UCSD-AML1 (cell line): ENCODE results near the gene ATG7.
"Not testable (repeated sequence)": the region's sequence is repeated elsewhere in the genome, so short reads cannot be mapped to it uniquely, and the experiment has no call there.

Experiments
- DNase-seq: peaks from one replicate; lab custom pipeline; 2025; ENCODE audit not compliant: unreplicated experiment; lab: John Stamatoyannopoulos, UW

Gene ATG7

GRCh38 chr3:11583235-11583634, 311.0 kb downstream of the ATG7 start:
- no peak for DNase-seq

DNA sequence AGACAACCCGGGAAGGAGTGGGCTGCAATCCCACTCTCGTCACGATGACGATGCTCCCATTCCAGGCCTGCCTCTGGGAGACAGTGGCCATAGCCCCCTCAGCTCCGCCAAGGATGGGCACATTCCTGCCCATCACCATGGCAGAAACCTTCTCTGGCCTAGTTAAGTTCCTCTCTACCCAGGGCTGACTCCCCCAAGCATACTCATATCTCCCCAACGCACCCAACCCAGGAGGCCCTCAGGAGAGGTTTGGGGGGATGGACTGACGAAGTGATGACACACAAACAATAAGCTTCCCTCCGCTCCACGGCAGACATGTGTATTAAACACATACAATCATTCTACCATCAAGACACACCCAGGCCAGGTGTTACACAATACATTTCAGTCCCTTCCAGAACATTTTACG, 311.4 kb downstream of the ATG7 start:
- DNase-seq = no peak

DNA sequence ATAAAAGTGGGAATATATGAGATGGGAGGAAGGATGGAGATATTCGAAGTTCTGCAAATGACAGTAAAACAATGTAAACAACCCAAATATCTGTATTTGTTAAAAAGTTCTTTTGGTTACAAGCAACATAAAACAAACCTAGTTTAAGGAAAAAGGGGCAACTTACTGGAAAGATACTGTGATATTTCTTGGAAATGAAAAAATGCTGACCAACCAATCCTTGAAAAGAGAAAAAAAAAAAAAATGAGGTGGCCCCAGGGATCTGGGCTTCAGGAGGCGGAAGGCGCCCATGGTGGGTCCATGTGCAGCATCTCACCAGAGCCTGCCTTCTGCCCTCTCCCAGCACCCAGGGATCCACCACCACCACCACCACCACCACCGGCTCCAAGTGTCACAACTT, 312.4 kb downstream of the ATG7 start:
- no peak for DNase-seq

DNA sequence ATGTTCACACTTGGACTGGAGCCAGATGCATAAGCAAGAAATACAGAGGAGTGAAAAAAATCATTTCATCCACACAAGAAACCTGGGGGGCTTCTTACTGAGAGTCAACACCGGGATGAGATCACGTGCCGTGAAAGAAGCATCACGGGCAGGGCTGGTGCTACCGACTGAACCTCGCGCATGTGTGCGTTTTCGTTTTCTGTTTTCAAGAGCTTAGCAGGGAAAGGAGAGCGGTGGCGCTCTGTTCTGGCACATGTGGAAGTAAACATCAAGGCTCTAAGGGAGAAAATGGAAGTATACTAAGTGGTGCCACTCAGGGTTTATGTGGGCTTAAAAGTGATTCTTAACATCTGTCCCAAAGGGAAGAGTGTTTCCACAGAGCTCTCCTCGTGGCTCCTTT, 315.6 kb downstream of the ATG7 start:
- no peak for DNase-seq

- DNase-seq = no peak
Observed at GRCh38 chr3:11588338-11588737, 316.1 kb downstream of the ATG7 start.

- no peak for DNase-seq
Observed at GRCh38 chr3:11588755-11589154, 316.6 kb downstream of the ATG7 start.

GRCh38 chr3:11589706-11590105, 317.5 kb downstream of the ATG7 start:
- no peak for DNase-seq

DNA sequence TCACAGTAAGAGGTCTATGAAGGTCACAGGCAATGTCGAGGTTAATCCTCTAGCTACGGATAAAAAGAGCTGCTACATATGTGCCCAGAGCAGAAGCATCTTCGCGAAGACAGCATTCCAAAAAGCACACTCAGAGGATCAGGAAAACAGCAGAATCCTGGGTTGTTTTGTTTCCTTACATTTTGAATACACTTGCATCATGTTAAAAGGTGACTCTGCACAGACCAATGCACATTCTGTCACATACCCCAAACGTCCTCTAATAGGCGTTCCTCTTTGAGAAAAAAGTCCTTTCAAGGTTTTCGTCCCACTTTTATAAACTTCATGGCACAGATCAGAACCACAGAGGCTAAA, 318.8 kb downstream of the ATG7 start:
- DNase-seq = no peak

GRCh38 chr3:11591391-11592282, 319.4 kb downstream of the ATG7 start:
- DNase-seq = no peak

GRCh38 chr3:11592445-11593298, 320.5 kb downstream of the ATG7 start:
- no peak for DNase-seq

DNA sequence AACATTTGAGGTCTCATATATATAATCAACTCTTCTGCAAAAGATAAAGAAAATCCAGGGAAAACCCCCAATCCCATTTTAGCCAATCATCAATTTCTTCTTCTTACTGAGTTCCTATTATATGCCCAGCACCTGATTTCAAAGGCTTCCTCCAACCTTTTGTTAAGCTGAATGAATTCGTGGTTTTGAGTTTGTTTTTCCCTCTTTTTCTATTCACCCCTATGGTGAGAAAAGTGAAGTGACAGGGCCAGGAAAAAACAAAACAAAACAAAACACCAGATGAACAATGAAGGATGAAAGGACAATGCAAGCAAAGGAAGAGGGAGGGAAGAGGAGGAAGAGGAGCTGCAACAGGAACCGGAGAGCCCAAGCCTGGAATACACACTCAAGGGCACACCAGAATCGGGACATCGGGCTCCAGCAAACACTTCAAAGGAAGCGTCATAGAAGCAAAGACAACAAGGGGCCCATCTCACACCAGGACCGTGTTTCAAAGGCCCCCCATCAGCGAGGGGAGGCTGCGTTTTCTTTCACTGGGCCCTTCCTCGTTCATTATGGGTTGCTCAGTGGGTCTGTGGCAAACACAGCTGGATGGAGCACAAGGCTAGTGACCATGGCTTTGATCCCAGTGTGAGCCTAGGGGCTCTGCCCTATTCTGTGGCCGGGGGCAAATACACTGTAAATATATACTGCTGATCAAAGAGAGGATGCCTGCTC, 321.3 kb downstream of the ATG7 start:
- no peak for DNase-seq

DNA sequence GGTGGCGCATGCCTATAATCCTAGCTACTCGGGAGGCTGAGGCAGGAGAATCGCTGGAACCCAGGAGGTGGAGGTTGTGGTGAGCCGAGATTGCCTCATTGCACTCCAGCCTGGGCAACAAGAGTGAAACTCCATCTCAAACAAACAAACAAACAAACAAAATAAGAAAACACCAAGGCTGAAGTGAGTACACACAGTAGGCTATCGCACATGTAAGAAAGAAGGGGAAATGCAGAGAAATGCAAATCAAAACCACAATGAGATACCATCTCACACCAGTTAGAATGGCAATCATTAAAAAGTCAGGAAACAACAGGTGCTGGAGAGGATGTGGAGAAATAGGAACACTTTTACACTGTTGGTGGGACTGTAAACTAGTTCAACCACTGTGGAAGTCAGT, 322.8 kb downstream of the ATG7 start:
- not testable (repeated sequence) for DNase-seq

- no peak for DNase-seq
Observed at GRCh38 chr3:11596387-11596786, 324.2 kb downstream of the ATG7 start.

- no peak for DNase-seq
Observed at GRCh38 chr3:11600501-11601282, 328.5 kb downstream of the ATG7 start.

DNA sequence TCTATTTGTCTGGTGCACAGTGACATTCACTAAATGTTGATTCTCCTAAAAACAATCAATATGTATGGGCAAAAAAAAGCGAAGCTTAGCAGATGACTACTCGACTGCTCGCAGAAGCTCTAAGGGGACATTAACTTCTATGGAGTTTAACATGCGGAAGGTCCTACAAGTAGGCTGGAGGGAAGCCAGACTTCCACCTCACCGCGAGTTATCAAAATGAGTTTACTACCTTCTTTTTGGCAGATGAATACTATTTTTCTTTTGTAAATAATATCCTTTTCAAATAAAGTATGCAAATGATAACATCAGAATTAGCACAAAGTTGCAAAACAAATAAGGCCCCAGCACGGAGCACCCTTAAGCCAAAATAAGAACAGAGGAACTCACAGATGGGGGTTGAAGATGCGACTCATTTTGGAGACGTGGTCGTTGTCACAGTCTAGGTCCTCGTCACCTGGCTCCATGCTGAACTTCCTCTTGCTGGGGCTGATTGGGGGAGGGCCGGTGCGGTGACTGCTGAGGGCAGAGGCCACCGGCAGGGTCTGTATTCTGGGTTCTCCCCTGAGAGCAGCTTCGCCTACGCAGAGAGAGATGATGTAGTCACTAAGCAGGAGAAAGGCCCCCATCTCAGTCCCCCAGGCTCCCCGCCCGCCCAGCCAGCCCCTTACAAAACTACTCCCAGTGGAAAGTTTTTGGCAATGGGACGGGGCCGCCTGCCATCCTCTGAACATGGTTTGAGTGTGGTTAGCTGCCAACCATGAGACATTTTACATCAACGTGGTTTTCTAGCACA, 329.4 kb downstream of the ATG7 start:
- DNase-seq = no peak

DNA sequence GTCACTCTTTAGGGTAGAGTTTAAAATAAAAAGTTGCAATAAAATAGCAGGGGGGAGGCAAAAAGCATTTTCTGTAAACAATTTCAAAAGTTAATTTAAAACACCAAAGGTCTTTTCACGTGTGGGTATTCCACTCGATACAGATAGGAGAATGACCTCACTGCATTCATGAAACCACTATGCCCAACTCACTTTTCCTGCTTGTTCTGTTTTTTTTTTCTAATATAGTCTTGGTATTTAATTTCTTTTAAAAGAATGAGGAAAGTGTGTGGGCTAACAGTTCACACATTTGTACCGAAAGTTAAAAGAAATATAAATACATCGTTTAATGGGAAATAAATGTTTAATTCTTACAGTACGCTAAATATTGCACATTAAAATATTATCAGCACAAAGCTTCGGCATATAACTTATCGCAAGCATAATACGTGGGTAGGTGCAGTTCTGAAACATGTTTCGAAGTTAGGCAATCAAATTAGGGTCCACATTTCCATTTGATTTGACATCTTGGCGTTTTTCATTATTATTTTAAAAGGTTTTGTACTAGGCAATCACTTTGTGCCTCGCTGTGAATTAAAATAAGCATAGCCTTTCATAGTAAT, 330.1 kb downstream of the ATG7 start:
- DNase-seq = no peak

DNA sequence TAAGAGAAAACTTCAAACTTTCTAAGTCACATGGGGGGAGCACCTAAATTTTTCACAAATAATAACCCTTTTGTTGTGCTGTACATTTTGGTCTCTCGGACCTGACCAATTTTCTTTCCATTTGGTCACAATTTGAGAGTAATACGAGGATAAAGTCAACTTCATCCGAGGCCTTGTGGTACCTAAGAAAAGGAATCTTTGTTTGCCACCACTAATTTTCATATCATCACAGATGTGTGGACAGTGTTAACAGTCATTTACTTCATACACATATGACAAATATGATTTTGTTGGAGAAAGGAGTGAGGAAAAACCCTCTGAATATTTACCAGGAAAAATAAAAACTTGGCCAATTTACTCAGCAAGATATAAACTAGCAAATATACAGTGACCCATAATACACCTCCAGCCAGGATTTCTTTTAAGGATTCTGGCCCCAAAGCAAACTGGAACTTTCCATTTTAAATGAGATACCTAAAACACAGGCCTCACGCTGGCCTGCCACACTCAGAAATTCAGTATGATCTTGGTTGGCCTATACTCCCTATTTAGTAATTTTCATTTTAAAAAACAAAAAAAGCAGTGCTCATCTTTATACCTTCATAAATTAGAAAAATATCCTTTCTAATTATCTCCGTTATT, 330.8 kb downstream of the ATG7 start:
- no peak for DNase-seq

GRCh38 chr3:11603628-11604027, 331.4 kb downstream of the ATG7 start:
- DNase-seq = no peak
